ENCODE data around the gene ARHGAP31. TPM values are rescaled to one million over a fixed set of nuclear protein-coding genes. Genes with fewer than 3 reads are reported as not detected.
"Not testable (repeated sequence)": the region's sequence is repeated elsewhere in the genome, so short reads cannot be mapped to it uniquely, and the experiment has no call there.

The ARHGAP31 gene
- total RNA-seq, 1 donor from 2014 or later = 63.4 TPM

DNA sequence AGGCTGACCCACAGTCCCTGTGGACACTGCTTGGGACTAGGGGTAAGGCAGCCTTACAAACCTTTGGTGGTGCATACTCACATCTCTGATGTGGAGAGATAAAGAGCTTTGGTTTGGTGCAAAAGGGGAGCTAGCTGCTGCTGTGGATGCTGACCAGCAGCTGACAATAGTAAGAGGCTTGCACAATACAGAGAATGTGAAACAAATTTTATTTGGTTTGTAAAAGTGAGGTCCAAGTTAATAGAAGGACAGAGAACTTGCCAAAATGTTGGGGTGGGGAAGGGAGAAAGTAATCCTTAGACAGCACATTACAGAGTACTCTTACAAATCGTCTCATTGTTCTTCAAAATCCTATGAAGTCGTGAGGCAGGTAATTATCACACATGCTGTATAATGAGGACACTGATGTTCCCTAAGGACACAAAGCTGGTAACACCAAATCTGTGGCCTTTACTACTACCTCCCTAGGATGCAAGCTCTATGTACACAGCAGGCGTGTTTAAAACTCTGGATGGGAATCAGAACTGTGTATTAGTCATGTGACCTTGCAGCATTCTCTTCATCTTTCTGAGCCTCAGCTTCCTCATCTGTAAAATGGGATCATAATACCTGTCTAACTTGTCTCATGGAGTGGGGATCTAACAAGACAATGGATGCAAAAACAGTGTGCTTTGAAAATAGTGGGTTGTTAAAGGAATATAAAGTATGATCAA, 21.6 kb downstream of the ARHGAP31 start:
- DNase-seq (ENCODE audit: low spot score) = no peak

DNA sequence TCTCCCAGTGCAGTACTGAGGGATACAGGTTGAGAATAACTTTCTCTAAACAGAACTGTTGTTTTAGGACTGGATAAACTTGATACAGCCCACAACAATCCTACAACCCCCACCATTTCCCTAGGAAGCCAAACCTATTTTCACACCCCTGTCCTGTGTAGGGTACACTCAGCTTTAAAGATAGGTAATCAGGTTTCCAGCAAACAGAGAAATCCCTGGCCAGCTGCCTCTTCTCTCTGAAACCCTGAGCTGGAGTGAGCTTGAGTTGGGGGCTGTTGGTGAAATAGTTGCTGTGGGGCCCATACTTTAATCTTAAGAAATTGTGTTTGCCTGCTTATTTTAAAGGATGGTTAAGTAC, 22.1 kb downstream of the ARHGAP31 start:
- no peak for DNase-seq (ENCODE audit: low spot score)

DNA sequence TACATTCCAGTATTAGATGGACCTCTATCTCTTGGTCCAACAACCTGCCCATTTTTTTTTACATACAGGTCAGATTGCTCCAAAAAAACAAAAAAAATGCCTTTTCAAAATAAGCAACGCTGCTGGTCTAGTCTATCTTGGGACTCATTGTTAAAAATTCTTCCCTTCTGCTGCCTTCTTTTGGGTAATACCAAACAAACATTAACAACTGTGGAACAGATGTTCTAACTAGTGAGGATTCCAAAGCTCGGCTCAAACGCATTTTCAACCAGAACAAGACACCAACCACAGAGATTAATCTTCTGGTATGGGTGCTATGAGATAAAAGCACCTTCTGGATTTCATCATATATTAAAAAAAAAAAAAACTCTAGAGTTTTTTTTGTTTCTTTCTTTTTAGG, 24.7 kb downstream of the ARHGAP31 start:
- no peak for DNase-seq (ENCODE audit: low spot score)

DNA sequence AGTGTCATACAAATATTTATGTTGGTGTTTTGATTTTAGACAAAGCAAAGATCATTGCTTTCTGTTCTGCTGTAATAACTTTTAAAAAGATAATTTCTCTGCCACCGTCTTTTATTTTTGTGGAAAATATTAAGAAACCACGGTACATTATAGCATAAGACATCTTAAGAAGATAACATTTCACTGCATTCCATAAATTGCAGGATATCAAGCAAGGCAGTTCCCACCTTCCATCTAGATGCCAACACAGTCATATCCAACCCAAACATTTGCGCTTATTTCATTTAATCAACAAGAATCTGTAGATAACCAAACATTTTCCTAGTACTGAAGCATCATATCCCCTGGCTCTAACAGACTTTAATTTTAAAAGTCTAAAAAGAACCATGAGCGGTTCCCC, 25.1 kb downstream of the ARHGAP31 start:
- no peak for DNase-seq (ENCODE audit: low spot score)

DNA sequence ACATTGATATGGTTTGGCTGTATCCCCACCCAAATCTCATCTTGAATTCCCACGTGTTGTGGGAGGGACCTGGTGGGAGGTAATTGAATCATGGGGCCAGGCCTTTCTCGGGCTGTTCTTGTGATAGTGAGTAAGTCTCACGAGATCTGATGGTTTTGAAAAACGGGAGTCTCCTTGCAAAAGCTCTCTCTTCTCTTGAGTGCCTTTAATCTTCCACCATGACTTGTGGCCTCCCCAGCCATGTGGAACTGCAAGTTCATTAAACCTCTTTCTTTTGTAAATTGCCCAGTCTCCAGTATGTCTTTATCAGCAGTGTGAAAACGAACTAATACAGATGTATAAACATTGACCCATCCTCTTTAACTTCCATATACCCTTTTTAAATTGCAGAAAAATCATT, 26.6 kb downstream of the ARHGAP31 start:
- DNase-seq (ENCODE audit: low spot score) = not testable (repeated sequence)

DNA sequence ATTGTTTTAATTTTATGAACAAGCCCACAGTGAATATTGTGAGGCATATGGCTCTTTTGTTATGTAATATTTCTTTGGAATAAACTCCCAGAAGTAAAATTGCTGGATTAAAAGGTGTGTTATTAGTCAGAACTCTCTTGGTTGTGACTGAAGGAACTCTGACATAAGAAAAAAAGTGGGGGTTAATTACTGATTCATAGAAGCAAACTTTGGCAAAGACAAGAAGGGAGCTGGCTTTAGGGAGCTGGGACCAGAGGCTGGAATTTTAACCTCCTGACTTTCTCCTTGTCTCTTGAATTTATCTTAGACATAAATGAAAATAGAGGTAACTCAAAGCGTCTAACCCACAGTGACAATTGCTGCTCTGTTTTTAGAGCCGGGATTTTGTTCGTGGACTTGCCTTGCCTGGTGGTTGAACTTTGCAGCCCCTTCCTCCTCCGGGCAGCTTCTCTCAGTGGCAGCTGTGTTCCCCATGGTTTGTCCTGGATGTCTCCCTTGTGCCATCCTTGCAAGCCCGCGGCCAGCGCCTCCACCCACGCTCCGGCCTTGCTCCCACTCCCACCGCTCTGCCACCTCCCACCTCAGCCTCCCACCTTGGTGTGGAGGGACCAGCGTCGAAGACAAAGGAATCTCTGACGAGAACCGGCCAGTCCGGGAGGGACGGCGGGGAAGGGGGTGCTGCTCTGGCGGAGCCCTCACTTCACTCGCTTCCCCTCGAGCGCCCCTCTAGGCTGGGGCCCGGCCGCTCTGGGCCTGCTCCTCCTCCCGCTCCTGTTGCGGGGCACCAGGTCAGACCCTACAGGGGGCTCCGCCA, 28.0 kb downstream of the ARHGAP31 start:
- DNase-seq (ENCODE audit: low spot score) = no peak

DNA sequence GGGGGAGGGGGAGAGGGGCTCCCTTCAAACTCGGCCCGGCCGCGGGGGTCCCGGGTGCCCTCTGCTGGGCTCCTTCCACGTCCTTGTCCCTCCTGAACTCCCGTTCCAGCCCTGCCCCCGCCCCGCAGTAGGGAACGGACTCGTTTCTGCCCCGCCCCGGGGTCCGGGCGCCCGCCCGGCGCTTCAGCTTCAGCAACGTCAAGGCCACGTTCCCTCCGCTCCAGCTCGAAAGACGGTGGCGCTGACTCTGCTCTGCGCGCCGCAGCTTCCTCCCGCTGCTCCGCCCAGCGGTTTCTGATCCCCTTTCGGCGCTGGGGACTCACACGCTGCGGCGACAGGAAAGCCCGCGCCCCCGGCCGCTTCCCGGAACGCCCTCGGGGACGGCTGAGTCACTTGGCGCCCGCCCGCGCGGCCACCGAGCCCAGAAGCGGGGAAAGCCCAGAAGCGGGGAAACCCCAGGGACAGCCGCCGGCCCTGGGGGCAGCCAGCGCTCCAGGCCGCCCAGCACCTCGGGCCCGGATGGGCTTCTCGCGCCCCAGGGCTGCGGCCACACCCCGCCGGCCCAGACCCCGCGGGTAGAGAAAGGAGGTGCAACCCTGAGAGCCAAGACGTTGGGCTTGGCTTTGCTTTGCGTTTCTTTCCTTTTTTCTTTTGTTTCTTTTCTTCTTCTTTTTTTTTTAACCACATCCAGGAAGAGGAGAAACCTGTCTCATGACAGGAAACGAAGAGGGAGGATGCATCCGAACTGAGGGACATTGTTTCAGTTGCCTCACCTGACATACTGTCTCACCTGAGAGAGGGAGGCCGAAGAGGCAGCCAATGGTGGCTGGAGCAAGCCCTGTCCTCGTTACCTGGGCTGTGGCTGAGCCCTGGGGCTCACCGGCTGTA, 28.9 kb downstream of the ARHGAP31 start:
- DNase-seq (ENCODE audit: low spot score) = peak; percentile 97

DNA sequence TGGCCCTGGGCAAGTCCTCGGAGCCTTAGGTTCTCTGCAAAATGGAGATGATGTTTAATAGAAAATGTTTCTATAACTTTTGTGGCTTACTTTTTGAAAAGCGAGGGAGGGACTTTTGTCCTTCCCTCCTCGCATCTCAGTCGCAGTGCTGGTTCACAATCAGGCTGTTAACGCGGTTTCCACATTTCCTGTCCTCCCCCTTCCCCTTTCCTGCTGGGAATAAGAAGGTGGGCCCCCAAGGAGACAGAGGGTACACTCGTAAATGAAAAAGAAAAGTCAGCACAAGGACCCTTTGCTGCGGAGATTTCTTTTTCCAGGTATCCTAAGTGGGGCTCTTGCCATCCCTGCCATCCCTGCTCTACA, 29.5 kb downstream of the ARHGAP31 start:
- DNase-seq (ENCODE audit: low spot score) = no peak

DNA sequence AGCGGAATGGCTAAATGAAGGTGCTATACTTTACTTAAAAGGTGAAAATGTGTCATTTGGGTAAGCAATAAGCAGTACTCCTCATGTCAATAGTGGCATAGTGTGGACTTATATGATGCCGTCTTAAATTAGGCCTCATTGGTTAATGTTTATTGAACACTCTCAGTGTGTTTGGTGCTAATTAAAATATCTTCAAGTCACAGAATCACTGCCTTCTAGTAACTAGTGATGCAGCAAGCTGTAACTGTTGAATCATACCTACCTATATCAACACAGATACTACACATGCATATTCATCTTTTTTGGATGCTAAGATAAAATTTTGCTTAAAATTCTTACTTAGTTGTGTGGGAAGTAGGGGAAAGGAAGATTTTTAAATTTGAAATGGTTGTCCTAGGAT, 30.7 kb downstream of the ARHGAP31 start:
- DNase-seq (ENCODE audit: low spot score) = no peak

DNA sequence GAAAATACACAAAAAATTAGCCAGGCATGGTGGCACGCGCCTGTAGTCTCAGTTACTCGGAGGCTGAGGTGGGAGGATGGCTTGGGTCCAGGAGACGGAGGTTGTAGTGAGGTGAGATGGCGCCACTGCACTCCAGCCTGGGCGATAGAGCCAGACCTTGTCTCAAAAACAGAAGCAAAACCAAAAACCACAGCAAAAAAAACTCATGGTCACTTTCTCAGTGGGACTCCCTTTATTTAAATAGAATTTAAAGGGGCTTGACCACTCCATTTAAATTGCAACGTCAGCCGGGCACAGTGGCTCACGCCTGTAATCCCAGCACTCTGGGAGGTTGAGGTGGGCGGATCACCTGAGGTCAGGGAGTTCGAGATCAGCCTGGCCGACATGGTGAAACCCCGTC, 32.8 kb downstream of the ARHGAP31 start:
- no peak for DNase-seq (ENCODE audit: low spot score)

DNA sequence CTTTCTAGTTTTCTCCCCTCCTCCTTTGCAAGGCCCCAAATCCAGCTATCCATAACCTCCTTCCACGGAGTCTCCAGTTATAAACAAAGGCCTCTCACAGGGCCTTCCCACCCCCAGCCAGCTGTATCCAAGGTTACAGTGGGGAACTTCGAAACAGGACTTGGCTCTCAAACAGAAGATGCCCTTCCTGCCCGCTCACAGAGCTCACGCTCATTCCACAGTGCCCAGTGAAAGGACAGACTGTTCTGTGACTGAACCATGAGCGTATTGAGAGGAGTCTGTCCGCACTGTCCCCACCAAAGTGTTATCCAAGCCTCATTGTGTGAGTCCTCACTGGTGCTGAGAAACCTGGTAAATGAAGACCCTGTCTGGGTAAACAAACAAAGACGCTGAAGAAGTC, 35.4 kb downstream of the ARHGAP31 start:
- DNase-seq (ENCODE audit: low spot score) = no peak

DNA sequence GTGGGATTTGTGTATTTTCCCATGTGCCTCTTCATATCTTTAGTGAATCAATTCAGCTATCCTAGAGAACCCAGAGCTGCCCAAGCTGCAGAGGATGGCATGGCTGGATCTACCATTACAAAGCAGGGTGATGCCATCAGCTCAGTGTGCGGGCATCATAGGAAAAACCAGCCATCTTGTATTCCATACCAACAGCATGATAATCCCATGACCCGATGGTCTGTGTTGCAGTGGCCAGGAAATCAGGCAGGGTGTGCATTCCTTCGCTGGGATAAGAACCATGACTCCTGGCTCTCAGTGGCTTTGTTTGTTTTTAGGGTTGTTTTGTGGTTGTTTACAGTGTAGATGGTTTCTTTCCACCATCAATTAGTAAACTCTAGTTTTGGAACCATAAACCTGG, 36.0 kb downstream of the ARHGAP31 start:
- DNase-seq (ENCODE audit: low spot score) = no peak

DNA sequence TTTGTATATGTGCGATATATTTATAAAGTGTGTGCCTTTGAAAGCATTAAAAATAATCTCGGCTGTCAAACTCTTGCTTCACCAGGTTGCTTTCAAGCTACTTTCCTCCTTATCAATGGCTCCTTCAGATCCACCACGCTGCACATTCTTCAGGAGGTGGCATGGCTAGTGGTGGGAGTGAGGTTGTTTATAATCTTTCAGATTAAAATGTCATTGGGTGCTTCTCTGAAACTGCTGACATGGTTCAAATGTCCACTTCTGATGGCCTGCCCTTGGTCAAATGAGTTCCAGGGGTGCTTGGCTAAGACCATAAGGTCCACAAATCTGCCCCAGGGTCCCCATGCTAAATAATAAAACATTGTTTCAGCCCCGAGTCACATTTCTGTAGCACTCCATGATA, 36.7 kb downstream of the ARHGAP31 start:
- no peak for DNase-seq (ENCODE audit: low spot score)

DNA sequence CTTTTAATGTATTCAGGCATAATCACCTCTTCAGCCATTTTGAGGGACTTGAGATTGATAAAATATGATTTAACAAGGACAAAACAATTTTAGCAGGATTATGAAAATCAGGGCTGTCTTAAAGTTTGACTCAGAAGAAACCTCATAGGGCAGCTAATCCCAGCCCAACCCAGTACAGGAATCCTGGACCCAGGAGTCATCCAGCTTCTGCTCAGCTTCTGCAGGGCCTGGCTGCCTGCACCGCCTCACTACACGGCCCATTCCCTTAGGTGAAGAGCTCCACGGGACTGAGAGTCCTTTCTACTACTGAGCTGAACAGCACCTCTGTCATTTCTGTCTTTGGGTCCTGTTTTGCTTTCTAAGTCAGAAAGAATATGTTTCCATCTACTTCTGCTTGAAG, 37.5 kb downstream of the ARHGAP31 start:
- DNase-seq (ENCODE audit: low spot score) = no peak

DNA sequence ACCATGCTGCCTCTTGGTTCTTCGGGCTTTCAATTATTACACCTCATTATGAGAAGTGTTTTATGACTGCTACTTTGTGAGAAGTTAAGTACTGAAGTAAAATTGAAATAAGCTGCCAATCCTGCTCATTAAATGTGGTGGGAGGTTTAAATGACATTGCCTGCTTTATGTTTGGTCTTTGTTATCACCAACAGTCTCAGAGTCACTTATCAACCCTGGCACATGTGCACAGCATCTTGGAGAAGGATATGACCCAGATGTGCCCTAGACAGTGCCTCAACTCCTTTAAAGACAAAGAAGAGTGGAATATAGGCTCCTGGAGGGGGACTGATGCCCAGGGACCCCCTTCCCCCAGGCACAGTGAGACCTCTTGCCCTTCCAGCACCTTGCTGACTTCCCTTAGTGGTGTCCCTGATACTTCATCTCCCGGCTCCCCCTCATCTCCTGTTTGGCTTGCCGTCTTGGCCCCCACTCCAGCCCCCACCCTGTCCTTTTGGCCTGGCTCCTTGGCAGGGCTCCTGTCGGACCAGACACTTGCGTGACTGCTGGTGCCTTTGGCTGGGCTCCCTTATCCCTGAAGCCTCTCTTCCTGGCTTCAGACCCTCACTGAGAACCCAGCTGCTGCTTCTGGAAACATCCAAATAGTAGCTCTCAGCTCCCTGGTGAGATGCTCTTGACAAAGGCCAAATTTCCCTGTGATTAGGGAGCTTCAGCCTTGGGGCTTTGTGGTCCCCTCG, 39.8 kb downstream of the ARHGAP31 start:
- no peak for DNase-seq (ENCODE audit: low spot score)

DNA sequence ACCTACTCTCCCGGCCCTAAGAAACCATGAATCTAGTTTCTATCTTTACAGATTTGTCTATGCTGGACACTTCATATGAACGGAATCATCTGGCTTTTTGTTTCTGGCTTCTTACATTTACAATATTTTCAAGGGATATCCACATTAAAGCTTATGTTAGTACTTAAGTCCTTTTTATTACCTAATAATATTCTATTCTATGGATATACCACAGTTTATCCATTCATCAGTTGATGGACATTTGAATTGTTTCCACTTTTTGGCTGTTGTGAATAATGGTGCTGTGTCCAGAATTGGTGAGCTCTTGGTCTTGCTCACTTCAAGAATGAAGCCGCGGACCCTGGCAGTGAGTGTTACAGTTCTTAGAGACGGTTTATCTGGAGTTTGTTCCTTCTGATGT, 42.6 kb downstream of the ARHGAP31 start:
- DNase-seq (ENCODE audit: low spot score) = no peak

DNA sequence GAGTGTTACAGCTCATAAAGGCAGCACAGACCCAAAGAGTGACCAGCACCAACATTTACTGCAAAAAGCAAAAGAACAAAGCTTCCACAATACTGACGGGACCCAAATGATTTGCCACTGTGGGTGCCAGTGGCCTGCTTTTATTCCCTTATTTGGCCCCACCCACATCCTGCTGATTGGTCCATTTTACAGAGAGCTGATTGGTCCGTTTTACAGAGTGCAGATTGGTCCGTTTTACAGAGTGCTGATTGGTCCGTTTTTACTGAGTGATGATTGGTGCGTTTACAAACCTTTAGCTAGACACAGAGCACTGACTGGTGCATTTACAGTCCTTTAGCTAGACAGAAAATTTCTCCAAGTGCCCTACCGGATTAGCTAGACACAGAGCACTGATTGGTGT, 43.2 kb downstream of the ARHGAP31 start:
- DNase-seq (ENCODE audit: low spot score) = not testable (repeated sequence)

DNA sequence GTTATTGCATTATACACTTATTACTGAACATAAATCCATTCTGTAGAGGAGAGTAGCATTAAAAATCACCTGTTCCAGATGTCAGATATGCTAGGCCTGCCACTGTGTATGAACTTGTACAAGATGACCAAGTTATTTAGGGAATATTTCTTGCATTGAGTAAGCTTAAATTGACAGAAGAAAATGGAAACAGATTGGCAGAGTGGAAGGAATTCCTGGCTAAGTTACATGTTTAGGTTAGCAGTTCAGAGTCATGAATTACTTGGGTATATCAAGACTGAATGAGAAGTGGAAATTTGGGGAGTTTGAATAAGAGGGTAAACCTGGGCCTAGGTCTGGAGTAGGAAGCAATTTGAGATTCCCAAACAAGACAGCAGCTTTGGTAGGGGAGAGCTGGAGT, 44.6 kb downstream of the ARHGAP31 start:
- no peak for DNase-seq (ENCODE audit: low spot score)

DNA sequence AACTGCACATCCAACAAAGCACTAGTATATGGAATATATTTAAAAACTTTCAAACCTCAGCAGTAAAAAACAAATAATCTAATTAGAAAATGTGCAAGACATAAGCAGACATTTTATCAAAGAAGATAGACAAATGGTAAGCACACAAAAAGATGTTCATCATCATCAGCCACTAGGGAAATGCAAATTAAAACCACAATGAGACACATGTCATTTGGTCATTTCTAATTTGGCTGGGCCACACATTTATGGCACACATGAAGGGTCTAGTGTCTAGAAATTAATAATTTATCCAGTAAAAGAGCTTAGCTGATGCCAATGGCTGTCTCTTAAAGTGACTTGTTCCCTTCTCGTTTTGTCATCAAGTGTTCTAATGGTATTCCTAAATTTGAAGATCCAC, 45.8 kb downstream of the ARHGAP31 start:
- DNase-seq (ENCODE audit: low spot score) = no peak

DNA sequence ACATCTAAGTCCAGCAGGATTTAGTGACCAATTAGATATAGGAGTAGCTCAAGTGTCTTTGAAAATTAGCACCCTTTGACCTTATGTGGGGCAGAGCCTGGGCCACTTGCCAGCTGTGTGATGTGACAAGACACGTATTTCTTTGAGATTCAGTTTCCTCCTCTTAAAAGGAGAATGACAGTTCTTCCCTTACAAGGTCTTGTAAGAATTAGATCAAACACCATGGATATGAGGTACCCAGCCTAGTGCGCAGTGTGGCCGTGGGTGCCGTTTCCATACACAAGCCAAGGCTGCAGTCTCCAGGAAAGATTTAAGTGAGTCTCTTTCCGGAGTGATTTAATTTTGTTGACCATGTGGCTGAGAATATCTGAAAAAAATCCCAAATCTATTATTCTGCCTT, 46.3 kb downstream of the ARHGAP31 start:
- DNase-seq (ENCODE audit: low spot score) = no peak

DNA sequence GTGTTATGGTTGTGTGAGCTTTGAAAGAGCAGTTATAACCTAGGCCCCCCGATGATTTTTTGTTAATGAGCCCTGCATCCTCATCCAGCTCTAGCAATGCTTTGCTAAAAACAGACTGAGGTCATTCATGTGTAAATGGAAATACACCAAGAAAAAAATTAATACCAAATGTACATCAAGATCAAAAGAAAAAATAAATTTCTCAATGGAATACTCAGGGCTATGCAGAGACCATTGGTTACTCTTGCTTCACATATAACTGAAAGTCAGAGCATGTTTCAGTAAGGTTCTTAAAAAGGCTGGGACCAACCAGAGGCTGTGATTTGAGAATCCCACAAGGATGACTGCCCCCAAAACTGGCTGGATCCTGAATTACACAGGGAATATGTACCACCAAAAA, 48.0 kb downstream of the ARHGAP31 start:
- no peak for DNase-seq (ENCODE audit: low spot score)

Measured in mesenteric fat pad (tissue), 1 donor.